ENCODE results near the gene LTBP1. TPM values are rescaled to one million over a fixed set of nuclear protein-coding genes. Genes with fewer than 3 reads are reported as not detected.

Gene LTBP1
- total and polyA plus RNA-seq, 10 of the 15 experiments (the other 5 are each of a cell fraction or from before 2014, with no cell fraction given) = 0.01 to 0.28 (median 0.12) TPM; not detected in 2

DNA sequence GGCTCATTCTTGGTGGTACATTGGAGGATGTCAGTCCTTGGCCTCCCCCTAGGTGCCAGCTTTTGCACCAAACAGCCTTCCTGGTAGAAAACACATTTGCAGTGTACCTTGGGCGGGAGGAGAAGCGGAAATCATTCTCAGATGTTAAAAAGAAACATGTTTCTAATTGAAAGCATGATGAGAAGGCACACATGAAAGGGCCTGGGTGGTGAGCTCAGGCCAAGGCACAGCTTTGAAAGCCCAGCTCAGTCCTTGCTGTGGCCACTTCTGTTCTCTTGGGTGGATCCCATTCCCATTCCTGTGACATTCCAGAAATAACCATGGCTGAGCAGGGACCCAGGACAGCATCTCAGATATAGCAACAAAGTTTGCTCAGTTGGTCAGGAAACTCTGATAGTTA lies 71.5 kb downstream of the LTBP1 start (continued):
- TF ChIP-seq, protein P1, sequence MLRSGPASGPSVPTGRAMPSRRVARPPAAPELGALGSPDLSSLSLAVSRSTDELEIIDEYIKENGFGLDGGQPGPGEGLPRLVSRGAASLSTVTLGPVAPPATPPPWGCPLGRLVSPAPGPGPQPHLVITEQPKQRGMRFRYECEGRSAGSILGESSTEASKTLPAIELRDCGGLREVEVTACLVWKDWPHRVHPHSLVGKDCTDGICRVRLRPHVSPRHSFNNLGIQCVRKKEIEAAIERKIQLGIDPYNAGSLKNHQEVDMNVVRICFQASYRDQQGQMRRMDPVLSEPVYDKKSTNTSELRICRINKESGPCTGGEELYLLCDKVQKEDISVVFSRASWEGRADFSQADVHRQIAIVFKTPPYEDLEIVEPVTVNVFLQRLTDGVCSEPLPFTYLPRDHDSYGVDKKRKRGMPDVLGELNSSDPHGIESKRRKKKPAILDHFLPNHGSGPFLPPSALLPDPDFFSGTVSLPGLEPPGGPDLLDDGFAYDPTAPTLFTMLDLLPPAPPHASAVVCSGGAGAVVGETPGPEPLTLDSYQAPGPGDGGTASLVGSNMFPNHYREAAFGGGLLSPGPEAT (IDR thresholded peaks at IDR 0.05; ENCODE audit: low read depth) = no peak
- TF ChIP-seq NBN (IDR thresholded peaks at IDR 0.05) = no peak

DNA sequence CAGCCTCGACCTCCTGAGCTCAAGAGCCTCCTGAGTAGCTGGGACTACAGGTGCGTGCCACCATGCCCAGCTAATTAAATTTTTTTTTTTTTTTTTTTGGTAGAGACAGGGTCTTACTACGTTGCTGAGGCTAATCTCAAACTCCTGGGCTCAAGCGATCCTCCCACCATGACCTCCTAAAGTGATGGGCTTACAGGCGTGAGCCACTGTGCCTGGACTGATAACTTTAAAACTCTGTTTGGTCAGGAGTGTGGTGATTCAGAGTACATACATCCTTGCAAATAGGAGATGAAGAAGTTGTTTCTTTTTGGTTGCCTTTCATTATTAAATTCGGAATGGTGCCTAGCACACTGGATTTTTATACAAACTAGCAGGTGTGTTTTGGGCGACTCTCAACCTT lies 73.0 kb downstream of the LTBP1 start:
- Histone ChIP-seq H3K27ac (ENCODE audit: control insufficient read depth, insufficient read depth) (no peak overlapping the region), H3K9me3 (replicated peaks; ENCODE audit: control insufficient read depth, insufficient read depth, low read length) (no peaks in the 10 kb centered on the region), H3K27me3 (replicated peaks in 1 of 2; ENCODE audit: control insufficient read depth in 2 of 2, insufficient read depth in 2 of 2, low read length in 1 of 2) (peaks cover 0 to 4% of the 10 kb centered on the region in 2 experiments; a peak in 2 of 4 replicates), H3K4me1 (ENCODE audit: control insufficient read depth, insufficient read depth, low read length) (no peaks in the 10 kb centered on the region), H3K36me3 (ENCODE audit: control insufficient read depth in 2 of 2, insufficient read depth in 2 of 2, low read length in 1 of 2) (no peaks in the 10 kb centered on the region), H3K4me2 (ENCODE audit: control insufficient read depth, insufficient read depth) (no peak overlapping the region), H2AFZ (ENCODE audit: control insufficient read depth, low read depth, low read length) (no peak overlapping the region), H3K9ac (ENCODE audit: control insufficient read depth, insufficient read depth, low read length) (no peak overlapping the region), H3K79me2 (ENCODE audit: control insufficient read depth, insufficient read depth, low read length) (no peaks in the 10 kb centered on the region), H3K4me3 (no peak overlapping the region), H4K20me1 (ENCODE audit: control insufficient read depth, insufficient read depth) (no peaks in the 10 kb centered on the region)
- DNase-seq (ENCODE audit: low read depth, low spot score) (no peak), ATAC-seq (no peak), FAIRE-seq (no peak)
- POLR2A ChIA-PET = no interaction called here
- TF ChIP-seq, protein P2, sequence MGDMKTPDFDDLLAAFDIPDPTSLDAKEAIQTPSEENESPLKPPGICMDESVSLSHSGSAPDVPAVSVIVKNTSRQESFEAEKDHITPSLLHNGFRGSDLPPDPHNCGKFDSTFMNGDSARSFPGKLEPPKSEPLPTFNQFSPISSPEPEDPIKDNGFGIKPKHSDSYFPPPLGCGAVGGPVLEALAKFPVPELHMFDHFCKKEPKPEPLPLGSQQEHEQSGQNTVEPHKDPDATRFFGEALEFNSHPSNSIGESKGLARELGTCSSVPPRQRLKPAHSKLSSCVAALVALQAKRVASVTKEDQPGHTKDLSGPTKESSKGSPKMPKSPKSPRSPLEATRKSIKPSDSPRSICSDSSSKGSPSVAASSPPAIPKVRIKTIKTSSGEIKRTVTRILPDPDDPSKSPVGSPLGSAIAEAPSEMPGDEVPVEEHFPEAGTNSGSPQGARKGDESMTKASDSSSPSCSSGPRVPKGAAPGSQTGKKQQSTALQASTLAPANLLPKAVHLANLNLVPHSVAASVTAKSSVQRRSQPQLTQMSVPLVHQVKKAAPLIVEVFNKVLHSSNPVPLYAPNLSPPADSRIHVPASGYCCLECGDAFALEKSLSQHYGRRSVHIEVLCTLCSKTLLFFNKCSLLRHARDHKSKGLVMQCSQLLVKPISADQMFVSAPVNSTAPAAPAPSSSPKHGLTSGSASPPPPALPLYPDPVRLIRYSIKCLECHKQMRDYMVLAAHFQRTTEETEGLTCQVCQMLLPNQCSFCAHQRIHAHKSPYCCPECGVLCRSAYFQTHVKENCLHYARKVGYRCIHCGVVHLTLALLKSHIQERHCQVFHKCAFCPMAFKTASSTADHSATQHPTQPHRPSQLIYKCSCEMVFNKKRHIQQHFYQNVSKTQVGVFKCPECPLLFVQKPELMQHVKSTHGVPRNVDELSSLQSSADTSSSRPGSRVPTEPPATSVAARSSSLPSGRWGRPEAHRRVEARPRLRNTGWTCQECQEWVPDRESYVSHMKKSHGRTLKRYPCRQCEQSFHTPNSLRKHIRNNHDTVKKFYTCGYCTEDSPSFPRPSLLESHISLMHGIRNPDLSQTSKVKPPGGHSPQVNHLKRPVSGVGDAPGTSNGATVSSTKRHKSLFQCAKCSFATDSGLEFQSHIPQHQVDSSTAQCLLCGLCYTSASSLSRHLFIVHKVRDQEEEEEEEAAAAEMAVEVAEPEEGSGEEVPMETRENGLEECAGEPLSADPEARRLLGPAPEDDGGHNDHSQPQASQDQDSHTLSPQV (IDR thresholded peaks at IDR 0.05) = no peak
- TF ChIP-seq, protein P3, sequence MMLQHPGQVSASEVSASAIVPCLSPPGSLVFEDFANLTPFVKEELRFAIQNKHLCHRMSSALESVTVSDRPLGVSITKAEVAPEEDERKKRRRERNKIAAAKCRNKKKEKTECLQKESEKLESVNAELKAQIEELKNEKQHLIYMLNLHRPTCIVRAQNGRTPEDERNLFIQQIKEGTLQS (IDR thresholded peaks at IDR 0.05; ENCODE audit: borderline replicate concordance, extremely low read depth, low read depth, low read length) = no peak
- TF ChIP-seq, protein P4, sequence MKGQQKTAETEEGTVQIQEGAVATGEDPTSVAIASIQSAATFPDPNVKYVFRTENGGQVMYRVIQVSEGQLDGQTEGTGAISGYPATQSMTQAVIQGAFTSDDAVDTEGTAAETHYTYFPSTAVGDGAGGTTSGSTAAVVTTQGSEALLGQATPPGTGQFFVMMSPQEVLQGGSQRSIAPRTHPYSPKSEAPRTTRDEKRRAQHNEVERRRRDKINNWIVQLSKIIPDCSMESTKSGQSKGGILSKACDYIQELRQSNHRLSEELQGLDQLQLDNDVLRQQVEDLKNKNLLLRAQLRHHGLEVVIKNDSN (IDR thresholded peaks at IDR 0.05; ENCODE audit: borderline replicate concordance, extremely low read length, insufficient read depth, low read depth, low read length) = no peak
- no peak for TF ChIP-seq STAT1 (conservative IDR thresholded peaks at IDR 0.05)
- in situ Hi-C loops (cut with MboI) (no loop called here), intact Hi-C loops (cut with micrococcal nuclease; ENCODE audit: unreplicated experiment) (no loop called here)
- no TSS peak for BruUV-seq (replicated peaks)
- SMC1A ChIA-PET (ENCODE audit: uncharacterized antibody, unreplicated experiment) = no interaction called here
- 34% methylated on average over 7 of the region's 7 CpGs for WGBS (ENCODE audit: insufficient coverage, insufficient replicate concordance, low lambda C conversion rate, missing lambda C conversion rate)
- RAD21 ChIA-PET (ENCODE audit: unreplicated experiment) = no interaction called here
- CTCF ChIA-PET = interaction anchor here (0.6 kb wide), 1 partner anchor 1230 kb away, joined by 4 read pairs; no protein-coding TSS in a partner anchor

Measured in GM12878 (cell line).